ENCODE results near the gene UCK2. TPM values are rescaled to one million over a fixed set of nuclear protein-coding genes. Genes with fewer than 3 reads are reported as not detected.

UCK2 gene
- total RNA-seq, 4 donors from 2014 or later, result 40.3 to 47.8 (median 42.2) TPM

DNA sequence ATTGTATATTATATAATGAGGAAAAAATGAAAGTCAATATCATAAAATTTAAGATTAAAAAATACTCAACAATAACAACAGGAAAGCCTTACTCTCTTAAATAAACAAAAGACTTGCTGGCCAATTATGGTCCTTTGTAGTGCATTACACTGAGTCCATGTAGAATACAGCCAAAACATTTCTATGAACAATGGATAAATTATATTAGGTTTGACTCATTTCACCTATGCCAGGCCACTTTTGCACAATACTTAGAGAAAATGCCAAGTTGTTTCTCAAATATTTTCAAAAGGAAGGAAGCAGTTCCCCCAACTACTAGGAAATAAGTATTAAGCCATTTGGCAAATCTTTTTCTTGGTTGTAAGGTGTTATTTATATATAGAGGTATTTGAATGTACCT lies 19.8 kb upstream of the UCK2 start:
- DNase-seq (ENCODE audit: low spot score in 2 of 2), result no peak
- no peak for TF ChIP-seq POLR2A (IDR thresholded peaks at IDR 0.05)
- TF ChIP-seq, protein P1, sequence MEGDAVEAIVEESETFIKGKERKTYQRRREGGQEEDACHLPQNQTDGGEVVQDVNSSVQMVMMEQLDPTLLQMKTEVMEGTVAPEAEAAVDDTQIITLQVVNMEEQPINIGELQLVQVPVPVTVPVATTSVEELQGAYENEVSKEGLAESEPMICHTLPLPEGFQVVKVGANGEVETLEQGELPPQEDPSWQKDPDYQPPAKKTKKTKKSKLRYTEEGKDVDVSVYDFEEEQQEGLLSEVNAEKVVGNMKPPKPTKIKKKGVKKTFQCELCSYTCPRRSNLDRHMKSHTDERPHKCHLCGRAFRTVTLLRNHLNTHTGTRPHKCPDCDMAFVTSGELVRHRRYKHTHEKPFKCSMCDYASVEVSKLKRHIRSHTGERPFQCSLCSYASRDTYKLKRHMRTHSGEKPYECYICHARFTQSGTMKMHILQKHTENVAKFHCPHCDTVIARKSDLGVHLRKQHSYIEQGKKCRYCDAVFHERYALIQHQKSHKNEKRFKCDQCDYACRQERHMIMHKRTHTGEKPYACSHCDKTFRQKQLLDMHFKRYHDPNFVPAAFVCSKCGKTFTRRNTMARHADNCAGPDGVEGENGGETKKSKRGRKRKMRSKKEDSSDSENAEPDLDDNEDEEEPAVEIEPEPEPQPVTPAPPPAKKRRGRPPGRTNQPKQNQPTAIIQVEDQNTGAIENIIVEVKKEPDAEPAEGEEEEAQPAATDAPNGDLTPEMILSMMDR (IDR thresholded peaks at IDR 0.05), result no peak
- intact Hi-C loops (cut with DNase I; ENCODE audit: low total_unique reads), result no loop called here

DNA sequence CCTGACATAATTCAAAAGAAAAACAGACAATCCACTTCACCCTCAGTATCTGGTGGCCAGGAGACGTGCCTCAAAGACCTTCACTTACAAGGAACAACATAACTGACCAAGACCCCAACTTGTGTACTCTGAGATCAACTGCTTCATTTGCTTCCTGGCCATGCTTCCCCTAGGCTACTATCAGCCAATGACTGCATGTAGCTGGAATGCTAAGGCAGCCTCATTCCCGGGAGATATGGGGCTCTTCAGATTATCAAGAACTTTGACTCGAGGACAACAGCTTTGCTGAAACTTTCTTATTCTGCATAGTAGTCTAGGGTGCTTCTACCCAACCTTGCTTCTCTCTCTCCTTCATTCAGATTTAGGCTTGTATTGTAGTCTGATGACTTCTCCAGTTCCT lies 11.7 kb upstream of the UCK2 start:
- 45 to 46% methylated on average over 3 of the region's 3 CpGs for WGBS, 2 donors
- intact Hi-C loops (cut with DNase I; ENCODE audit: low total_unique reads), result no loop called here
- no peak for DNase-seq (ENCODE audit: low spot score in 2 of 2)
- no peak overlapping the region for H3K4me3 ChIP-seq (ENCODE audit: low read depth, poor library complexity, severe bottlenecking)
- TF ChIP-seq, protein P1 (IDR thresholded peaks at IDR 0.05), result no peak
- TF ChIP-seq POLR2A (IDR thresholded peaks at IDR 0.05), result no peak

More for the DNA sequence above, 19.8 kb upstream of the UCK2 start:
- no peak overlapping the region for H3K4me3 ChIP-seq (ENCODE audit: low read depth, poor library complexity, severe bottlenecking)

DNA sequence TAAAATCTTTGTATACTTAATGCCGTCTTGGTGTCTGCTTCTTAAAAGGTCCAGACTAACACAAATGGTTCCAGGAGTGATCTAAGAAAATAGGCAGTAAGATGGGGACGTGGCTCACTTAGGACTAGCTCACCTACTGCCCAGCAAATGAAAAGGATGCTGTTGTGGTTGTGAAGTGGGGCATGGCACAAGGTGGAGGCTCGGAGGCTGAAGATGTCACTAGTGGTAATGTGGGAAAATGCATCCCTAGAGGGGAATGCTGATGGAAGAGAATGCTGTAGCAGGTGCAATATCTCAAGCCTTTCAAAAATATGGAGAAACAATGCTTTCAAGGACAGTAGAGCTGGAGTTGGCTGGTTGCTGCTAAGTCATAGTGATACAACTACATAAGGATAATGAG lies 11.3 kb upstream of the UCK2 start:
- WGBS, 2 donors, result 54 to 78% methylated on average over 3 of the region's 3 CpGs
- intact Hi-C loops (cut with DNase I; ENCODE audit: low total_unique reads), result no loop called here
- TF ChIP-seq, protein P1 (IDR thresholded peaks at IDR 0.05), result no peak
- TF ChIP-seq POLR2A (IDR thresholded peaks at IDR 0.05), result no peak

DNA sequence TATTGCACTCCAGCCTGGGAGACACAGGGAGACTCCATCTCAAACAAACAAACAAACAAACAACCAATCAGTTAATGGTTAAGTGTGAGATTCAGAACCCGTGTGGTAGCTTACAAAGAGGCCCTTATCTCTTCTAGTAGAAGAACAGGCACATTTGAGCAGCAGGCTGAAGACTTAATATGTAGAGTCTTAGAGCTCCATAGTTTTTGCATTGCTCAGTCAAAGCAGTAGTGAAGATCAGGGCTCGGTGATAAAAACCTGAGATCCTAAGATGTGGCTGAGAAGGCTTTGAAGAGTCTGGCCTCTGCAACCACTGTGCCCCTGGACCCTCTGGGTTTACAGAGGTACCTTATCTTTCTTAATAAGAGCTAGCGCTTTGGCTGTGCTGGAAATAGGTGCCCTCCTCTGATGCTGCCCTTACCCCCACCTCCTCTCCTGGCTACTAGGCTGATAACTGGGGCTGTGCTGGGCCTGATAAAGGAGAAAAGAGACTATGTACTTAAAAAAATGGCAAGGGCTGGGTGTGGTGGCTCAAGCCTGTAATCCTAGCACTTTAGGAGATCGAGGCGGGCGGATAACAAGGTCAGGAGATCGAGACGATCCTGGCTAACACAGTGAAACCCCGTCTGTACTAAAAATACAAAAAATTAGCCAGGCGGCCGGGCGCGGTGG lies 10.5 kb upstream of the UCK2 start:
- DNase-seq (ENCODE audit: low spot score in 2 of 2), result no peak
- WGBS, 2 donors, result 82 to 84% methylated on average over 13 of the region's 13 CpGs
- no peak for TF ChIP-seq POLR2A (IDR thresholded peaks at IDR 0.05)
- TF ChIP-seq, protein P1 (IDR thresholded peaks at IDR 0.05), result no peak
- H3K4me3 ChIP-seq (ENCODE audit: low read depth, poor library complexity, severe bottlenecking), result no peak overlapping the region
- intact Hi-C loops (cut with DNase I; ENCODE audit: low total_unique reads), result no loop called here

More for the DNA sequence above, 11.3 kb upstream of the UCK2 start:
- DNase-seq (ENCODE audit: low spot score in 2 of 2), result no peak
- no peak overlapping the region for H3K4me3 ChIP-seq (ENCODE audit: low read depth, poor library complexity, severe bottlenecking)

DNA sequence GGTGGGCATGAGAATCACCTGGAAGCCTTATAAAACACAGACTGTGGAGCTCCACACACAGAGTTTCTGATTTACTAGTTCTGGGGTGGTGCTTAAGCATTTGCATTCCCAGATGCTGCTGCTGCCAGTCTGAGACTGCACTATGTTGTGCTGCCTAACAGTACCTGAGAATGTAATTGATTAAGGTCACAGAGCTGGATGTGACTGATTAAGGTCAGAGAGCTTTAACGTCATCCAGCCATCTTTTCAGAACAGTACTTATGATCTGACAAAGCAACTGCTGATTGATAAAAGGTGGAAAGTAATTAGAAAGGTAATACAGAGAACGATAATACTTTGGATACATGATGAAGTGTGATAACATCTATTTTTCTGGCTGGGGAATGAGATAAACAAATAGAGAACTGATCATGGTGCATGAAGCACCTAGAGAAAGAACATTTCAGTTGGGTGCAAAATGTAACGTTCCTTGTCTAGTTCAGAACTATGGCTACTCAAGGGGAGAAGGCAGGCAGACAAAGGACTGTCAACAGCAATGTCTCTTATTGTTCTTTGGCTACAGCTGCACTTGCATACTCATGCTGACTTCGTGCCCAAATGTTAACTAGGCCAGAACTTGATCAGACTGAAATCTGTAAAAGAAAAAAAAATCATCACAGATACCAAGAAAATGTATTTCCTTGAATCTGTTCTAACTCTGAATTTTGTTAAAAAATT lies 3.7 kb upstream of the UCK2 start:
- WGBS, 2 donors, result 50 to 60% methylated on average over 4 of the region's 4 CpGs
- H3K4me3 ChIP-seq (ENCODE audit: low read depth, poor library complexity, severe bottlenecking), result no peak overlapping the region
- intact Hi-C loops (cut with DNase I; ENCODE audit: low total_unique reads), result no loop called here
- no peak for DNase-seq (ENCODE audit: low spot score in 2 of 2)
- TF ChIP-seq POLR2A (IDR thresholded peaks at IDR 0.05), result no peak
- TF ChIP-seq, protein P1 (IDR thresholded peaks at IDR 0.05), result no peak
